GM12878 (cell line): Measurements from ENCODE around the gene TJAP1.

Experiments
- PML ChIP-seq: IDR thresholded peaks from 2 replicates; pipeline ENCODE4 v1.6.1; 2012; ENCODE audit warnings: low read length, inconsistent platforms
- POLR2A ChIP-seq: IDR thresholded peaks from 2 replicates; pipeline ENCODE4 v1.6.1; 2011; ENCODE audit warnings: low read depth, mild to moderate bottlenecking, low read length
- SMC3 ChIP-seq: IDR thresholded peaks from 2 replicates; pipeline ENCODE4 v1.6.1; 2011; ENCODE audit warnings: low read length, improper control_type of control experiment, borderline replicate concordance
- SUZ12 ChIP-seq: fragments of 200-600 bp; sonication (generic); IDR thresholded peaks from one replicate; pipeline ENCODE4 v1.6.1; 2018; ENCODE audit warnings: antibody characterized with exemption, mild to moderate bottlenecking; ENCODE audit not compliant: unreplicated experiment
- TARDBP ChIP-seq: IDR thresholded peaks from 2 replicates; pipeline ENCODE4 v1.6.1; 2016; ENCODE audit warnings: borderline replicate concordance
- YY1 ChIP-seq: IDR thresholded peaks from 2 replicates; pipeline ENCODE4 v1.6.1; 2011; ENCODE audit warnings: low read depth, mild to moderate bottlenecking, low read length
- TF ChIP-seq, protein P1 (sequence below): fragments of 450-650 bp; formaldehyde crosslinking; IDR thresholded peaks from 2 replicates; pipeline ENCODE4 v1.5.0; 2022; ENCODE audit warnings: mild to moderate bottlenecking, missing genetic modification characterization
- TF ChIP-seq, protein P2 (sequence below), 3 experiments: IDR thresholded peaks in 2 of 3; conservative IDR thresholded peaks in 1 of 3; 2 replicates each; pipeline ENCODE4 v1.5.1; 2011; ENCODE audit warnings: low read depth in 3 of 3, low read length in 3 of 3, mild to moderate bottlenecking in 3 of 3, control low read depth in 2 of 3, moderate library complexity in 2 of 3, inconsistent platforms in 1 of 3, mixed read lengths in 1 of 3; ENCODE audit not compliant: control insufficient read depth in 2 of 3, insufficient read depth in 1 of 3; ENCODE audit errors: extremely low read depth in 1 of 3
- TF ChIP-seq, protein P3 (sequence below): fragments of 450-650 bp; IDR thresholded peaks from 2 replicates; pipeline ENCODE4 v1.6.1; 2016; ENCODE audit warnings: mild to moderate bottlenecking

DNA sequence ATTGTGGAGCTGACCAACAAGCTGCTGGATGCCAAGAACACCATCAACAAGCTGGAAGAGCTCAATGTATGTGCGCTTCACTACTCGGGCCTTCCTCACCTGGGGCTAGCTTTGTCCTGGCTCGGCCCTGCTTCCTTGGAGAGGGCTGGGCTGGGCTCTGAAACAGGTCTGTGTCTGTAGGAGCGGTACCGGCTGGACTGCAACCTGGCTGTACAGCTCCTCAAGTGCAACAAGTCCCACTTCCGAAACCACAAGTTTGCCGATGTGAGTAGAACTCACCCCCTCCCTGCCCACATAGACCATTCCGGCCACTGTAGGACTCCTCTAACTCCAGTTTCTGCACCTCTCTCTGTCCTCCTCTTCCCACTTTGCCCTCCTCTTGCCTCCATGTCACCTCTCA is 26.1 kb downstream of the TJAP1 start:
- no peak for TF ChIP-seq SMC3
- TF ChIP-seq, protein P1, sequence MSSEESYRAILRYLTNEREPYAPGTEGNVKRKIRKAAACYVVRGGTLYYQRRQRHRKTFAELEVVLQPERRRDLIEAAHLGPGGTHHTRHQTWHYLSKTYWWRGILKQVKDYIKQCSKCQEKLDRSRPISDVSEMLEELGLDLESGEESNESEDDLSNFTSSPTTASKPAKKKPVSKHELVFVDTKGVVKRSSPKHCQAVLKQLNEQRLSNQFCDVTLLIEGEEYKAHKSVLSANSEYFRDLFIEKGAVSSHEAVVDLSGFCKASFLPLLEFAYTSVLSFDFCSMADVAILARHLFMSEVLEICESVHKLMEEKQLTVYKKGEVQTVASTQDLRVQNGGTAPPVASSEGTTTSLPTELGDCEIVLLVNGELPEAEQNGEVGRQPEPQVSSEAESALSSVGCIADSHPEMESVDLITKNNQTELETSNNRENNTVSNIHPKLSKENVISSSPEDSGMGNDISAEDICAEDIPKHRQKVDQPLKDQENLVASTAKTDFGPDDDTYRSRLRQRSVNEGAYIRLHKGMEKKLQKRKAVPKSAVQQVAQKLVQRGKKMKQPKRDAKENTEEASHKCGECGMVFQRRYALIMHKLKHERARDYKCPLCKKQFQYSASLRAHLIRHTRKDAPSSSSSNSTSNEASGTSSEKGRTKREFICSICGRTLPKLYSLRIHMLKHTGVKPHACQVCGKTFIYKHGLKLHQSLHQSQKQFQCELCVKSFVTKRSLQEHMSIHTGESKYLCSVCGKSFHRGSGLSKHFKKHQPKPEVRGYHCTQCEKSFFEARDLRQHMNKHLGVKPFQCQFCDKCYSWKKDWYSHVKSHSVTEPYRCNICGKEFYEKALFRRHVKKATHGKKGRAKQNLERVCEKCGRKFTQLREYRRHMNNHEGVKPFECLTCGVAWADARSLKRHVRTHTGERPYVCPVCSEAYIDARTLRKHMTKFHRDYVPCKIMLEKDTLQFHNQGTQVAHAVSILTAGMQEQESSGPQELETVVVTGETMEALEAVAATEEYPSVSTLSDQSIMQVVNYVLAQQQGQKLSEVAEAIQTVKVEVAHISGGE (CRISPR knock-in tag) = no peak
- TF ChIP-seq, protein P2, sequence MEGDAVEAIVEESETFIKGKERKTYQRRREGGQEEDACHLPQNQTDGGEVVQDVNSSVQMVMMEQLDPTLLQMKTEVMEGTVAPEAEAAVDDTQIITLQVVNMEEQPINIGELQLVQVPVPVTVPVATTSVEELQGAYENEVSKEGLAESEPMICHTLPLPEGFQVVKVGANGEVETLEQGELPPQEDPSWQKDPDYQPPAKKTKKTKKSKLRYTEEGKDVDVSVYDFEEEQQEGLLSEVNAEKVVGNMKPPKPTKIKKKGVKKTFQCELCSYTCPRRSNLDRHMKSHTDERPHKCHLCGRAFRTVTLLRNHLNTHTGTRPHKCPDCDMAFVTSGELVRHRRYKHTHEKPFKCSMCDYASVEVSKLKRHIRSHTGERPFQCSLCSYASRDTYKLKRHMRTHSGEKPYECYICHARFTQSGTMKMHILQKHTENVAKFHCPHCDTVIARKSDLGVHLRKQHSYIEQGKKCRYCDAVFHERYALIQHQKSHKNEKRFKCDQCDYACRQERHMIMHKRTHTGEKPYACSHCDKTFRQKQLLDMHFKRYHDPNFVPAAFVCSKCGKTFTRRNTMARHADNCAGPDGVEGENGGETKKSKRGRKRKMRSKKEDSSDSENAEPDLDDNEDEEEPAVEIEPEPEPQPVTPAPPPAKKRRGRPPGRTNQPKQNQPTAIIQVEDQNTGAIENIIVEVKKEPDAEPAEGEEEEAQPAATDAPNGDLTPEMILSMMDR (IDR thresholded peaks at IDR 0.05 in 2 of 3, conservative IDR thresholded peaks at IDR 0.05 in 1 of 3; ENCODE audit: control insufficient read depth in 2 of 3, extremely low read depth in 1 of 3, insufficient read depth in 1 of 3, low read depth in 3 of 3, low read length in 3 of 3) = no peak
- TF ChIP-seq, protein P3, sequence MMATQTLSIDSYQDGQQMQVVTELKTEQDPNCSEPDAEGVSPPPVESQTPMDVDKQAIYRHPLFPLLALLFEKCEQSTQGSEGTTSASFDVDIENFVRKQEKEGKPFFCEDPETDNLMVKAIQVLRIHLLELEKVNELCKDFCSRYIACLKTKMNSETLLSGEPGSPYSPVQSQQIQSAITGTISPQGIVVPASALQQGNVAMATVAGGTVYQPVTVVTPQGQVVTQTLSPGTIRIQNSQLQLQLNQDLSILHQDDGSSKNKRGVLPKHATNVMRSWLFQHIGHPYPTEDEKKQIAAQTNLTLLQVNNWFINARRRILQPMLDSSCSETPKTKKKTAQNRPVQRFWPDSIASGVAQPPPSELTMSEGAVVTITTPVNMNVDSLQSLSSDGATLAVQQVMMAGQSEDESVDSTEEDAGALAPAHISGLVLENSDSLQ = no peak
- no peak for TF ChIP-seq YY1
- no peak for TF ChIP-seq PML
- TF ChIP-seq POLR2A = no peak
- no peak for TF ChIP-seq TARDBP
- no peak for TF ChIP-seq SUZ12
